Activated CD8-positive, alpha-beta memory T cell treated with anti-CD3 and anti-CD28 coated beads, Interleukin-2, amount 50 U/mL, for 24 hours (primary cell): ENCODE results near the gene ARHGAP10.

Experiments used
- DNase-seq: peaks from one replicate; pipeline ENCODE4 v3.0.0-alpha.2; 2020; ENCODE audit errors: extremely low read depth

The ARHGAP10 gene

DNA sequence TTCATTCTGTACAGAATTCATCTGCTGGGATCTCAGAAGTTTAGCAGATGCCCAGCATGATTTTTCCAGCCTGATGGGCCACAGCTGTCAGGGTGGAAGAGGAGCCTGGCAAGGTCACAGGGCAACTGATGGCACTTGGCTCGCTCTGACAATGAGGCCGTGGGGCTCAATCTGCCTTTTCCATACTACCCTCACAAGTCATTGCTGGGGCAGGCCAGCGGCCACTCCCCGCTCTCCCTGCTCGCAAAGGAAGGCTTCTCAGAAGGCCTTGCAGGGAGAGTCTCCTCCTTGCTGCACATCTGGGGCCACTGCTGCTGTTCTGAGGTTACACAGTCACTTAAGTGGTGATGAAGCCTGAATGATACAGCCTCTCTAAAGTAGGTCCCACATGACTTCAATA, 361.2 kb downstream of the ARHGAP10 start:
- no peak for DNase-seq

GRCh38 chr4:148094149-148094548, 362.3 kb downstream of the ARHGAP10 start:
- DNase-seq: no peak

DNA sequence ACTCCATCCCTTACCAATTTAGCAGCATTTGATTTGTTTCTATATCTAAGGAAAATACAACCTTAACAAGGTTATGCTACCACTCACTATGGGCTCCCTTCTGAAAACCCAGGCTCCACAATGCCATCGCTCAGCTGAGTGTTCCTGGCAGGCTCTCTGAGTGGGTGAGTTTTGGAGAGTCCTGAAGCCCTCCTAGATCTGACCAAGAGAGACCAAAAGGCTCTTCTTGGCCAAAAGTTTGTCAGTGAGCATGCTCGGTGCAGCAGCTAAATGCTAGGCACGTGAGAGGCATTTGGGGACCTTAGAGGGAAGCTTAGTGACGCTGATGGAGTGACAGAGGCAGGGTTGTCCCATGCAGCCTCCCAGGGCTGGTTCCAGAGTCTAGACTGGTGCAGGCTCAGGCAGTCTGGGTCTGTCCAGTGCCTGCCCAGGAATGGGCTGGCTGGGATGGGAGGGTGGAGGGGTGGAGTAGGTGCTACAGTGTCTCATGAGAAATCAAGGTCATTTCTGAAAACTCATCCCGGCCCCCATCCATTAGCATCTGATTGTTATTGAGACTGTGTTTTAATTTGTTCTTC, 363.5 kb downstream of the ARHGAP10 start:
- no peak for DNase-seq

GRCh38 chr4:148097801-148098200, 365.9 kb downstream of the ARHGAP10 start:
- no peak for DNase-seq

DNA sequence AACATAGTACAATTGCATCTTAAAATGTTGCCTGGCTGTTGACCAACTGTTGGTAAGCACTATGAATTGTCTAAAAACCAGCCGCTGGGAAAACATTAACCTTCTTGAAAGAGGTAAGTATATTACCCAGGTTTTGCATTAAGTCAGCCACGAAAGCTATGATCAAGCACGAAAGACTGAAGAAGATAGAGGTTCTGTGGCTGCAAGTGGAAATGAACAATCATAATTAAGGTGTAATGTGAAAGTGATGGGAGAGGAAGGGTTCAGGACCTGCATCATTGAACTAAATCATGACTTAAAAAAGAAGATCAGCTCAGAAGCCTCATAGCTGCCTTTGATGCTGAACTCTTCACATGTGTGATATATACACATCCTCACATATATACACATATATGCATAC, 369.3 kb downstream of the ARHGAP10 start:
- no peak for DNase-seq

DNA sequence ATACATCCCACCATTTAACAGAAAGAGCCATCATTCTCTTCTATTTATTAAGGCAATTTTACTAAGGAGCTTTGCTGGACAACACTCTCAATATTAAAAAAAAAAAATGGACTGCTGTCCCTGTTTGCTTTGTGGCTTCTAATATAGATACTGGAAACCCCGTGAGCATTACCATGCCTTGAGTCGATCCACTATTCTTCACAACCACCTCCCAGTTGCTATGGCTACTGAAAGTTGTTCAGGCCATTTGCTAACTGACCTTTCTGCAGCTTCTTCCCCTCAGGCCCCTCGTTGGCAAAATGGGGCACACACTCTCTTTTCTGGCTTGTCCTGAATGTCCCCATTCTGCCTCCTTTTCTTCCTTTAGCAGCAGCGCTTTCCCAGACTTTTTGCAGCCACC, 369.9 kb downstream of the ARHGAP10 start:
- DNase-seq: no peak

DNA sequence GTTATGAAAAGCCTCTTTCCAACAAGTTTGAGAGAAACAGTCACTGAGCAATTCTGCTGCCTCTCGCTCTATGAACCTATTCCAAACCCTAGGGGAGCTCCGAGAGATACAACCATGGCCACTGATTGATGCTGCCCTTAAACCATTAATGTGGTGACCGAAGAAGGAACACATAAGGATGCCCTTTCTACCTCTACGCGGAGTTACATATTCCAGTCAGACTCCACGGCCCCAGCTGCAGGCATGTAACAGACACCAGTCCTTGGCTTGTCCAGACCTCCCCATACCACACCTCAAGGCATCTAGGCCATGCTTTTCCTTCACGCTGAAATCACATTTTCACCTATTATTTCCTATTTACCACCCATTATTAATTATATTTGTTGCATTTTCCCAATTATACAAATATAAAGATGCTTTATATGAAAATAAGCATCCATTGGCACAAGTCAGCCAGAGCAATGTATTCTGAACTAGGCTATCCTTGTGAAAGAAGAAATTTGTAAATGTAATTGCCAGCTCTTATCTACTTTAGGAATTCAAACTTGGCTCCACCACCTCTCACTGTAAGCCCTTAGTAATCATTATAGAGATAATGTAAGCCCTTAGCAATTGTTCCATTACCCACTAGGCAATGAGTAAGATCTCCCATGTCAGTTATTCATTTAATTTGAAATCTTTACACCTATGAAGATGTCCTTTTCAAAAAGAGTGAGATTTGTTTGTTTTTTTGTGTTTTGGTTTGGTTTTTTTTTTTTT, 371.9 kb downstream of the ARHGAP10 start:
- DNase-seq: no peak

DNA sequence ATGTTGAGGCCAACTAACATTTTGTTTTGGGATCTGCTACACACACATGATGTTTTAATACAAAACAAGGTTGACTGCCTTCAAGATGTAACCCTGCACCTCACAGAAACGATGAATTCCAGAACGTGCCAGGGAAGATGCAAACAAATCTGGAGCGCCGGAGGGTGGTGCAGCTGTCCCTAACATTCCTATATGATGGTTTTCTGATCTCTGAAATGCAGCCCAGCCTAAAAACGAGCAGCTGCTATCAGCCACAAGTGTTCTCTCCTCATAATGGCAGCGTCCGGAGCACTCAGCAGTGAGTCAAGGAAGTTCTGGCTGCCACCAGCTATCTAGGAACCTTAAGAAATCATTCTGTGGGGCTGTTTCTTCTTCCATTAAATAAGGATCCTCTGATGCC, 376.9 kb downstream of the ARHGAP10 start:
- DNase-seq: no peak

- no peak for DNase-seq
These were observed 377.3 kb downstream of the ARHGAP10 start for GRCh38 chr4:148109216-148109615.

DNA sequence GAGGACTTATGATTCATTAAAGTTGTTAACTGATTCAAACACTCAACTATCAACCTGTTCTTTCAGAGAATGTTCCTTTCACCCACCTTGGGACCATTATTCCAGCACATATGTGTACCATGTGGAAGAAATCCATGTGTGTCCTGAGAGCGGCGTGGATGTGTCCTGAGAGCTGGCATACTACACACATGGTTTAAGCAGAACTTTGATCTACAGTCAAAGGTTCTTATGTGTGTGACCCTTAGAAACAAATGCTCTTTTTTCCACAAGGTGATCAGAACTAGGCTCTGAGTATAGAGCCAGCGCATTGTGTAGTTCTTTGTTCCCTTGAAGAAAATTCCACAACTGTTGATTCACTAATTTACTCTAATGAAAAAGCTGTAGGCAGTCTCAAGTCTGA, 378.3 kb downstream of the ARHGAP10 start:
- DNase-seq: no peak

GRCh38 chr4:148112231-148112982, 380.5 kb downstream of the ARHGAP10 start:
- no peak for DNase-seq

DNA sequence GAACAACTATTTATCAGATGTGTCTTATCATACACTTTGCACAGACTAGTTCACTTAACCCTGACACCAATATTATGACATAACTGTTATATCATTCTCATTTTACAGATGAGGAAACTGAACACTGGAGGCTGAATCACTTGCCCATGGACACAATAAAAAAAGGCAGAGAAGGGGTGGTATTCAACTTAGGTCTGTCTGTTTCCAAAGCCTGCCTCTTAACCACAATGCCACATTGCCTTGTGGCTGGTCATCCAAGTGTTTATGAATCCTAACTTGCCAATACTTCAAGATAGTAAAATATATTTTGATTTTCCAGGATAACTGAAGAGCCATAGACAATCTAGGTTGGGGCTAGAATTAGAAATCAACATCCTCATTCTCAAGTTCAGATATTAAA, 382.5 kb downstream of the ARHGAP10 start:
- no peak for DNase-seq

- no peak for DNase-seq
These were observed 384.4 kb downstream of the ARHGAP10 start for GRCh38 chr4:148116264-148116663.

DNA sequence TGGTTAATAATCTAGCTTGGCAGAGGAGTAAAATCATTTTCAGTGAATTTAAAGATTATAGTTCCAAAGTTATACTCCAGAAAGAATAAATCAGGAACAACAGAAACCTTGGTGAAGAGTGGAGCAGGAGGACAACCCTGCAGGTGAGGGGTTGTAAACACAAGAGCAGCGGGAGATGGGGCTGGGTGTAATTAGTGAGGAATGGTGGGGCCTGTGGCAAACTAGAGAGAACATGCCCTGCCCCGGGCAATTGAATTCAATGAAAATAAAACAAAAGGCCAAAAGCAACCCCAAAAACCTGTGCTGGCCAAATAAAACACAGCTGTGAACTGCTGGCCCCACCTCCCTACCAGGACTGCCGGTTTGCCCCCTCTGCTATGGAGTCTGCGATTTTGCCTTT, 385.1 kb downstream of the ARHGAP10 start:
- DNase-seq: no peak

GRCh38 chr4:148118179-148118578, 386.3 kb downstream of the ARHGAP10 start:
- no peak for DNase-seq

DNA sequence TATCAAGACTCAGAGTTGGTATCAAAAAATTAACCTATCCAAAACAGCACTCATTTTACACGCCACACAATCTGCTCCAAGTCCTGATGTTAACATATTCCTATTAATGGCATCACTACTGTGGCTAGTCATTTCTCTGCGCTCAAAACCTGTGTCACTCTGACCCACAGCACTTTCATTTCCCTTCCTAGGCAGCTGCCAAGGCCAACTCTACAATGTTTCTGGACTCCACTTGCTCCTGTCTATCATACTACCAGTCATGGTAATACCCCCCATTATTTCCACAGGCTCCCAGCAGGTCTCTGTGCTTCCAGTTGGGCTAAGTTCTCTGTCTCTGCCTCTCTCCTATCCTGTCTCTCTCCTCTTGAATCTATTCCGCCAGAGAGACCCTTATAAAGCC, 386.7 kb downstream of the ARHGAP10 start:
- DNase-seq: no peak

DNA sequence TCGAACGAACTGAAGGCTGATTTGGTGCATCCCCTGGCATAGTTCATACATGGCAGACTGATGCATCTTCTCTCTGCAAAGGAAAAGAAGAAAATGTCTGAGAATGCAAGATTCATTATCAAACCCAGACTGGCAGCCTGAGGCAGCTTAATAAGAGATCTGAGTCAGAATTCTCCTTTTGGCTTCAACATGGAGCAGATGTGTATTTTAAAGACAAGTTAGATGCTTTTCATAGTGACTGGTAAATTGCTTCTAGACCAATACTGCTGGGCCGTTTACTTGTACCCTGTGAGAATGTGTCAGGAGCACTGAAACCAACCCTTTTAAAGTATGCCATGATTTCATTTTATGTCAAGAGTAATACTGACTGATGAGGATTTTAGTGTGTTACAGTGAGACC, 388.3 kb downstream of the ARHGAP10 start:
- DNase-seq: no peak
